ENCODE data around the gene ZBTB8B.
A peak's percentile ranks its signal among the peaks of the same experiment; 100 is the strongest.
"Not testable (repeated sequence)": the region's sequence is repeated elsewhere in the genome, so short reads cannot be mapped to it uniquely, and the experiment has no call there.

The ZBTB8B gene

DNA sequence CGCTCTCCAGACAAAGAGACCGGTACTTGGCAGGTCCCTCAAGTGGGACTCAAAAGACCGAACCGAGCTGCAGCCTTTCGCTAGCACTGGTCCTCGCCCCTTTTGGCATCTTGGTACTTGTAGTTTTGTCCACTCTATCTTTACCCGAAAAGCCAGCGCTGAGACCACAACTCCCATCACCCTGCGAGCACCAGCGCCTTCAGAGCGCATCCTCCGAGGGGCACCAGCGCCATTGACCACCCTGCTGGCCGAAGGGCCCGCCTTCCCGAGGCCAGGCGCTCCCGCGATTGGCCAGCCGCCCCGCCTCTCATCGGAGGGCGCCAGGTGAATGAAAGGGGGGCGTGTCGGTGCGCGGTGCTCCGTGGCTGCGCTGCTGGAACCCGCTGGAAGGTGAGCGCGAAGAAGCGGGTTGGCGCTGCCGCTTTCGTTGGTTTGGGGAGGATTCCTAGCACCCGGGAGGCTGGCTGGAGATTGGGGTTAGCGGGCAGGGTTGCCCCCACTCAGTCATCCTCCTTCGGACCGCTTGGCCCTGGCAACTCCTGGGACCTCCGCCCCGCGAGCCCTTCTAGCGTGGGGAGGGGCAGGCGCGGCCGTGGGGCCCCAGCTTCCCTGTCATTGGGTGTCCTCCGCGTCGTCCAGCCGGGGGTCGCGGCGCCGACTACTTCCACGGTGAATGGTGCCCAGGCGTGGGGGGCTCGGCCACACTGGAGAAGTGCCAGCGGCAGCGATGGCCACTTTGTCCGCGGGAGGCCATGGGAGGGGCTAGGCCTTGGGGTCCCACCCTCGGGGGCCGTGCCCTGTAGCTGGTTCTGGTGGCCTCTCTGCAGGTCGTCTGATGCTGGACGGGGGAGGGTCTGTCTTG, at the start of gene ZBTB8B:
ZBTB8B (plus strand) TSS at position 357 of the 862 bp plus-strand sequence. CDS start 5,553 bp downstream, outside the sequence.
- peak; percentile 98 for DNase-seq

DNA sequence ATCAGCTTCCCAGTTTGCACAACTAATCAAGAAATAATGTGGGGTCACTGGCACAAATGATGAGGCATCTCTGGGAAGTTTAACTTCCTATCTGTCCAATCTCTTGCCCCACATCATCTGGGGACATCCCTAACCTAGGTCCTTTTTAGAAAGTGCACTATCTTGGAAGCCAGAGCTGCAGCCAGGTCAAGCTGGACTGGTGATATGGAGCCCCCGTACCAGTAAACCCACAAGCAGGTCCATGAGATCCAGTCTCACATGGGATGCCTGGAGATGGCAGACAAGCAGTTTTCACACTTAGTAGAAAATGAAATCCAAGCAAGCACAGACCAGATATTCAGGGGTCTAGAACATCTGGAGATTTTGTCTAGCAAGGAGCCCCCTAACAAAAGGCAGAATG, 43.1 kb upstream of the ZBTB8B start:
- no peak for DNase-seq

DNA sequence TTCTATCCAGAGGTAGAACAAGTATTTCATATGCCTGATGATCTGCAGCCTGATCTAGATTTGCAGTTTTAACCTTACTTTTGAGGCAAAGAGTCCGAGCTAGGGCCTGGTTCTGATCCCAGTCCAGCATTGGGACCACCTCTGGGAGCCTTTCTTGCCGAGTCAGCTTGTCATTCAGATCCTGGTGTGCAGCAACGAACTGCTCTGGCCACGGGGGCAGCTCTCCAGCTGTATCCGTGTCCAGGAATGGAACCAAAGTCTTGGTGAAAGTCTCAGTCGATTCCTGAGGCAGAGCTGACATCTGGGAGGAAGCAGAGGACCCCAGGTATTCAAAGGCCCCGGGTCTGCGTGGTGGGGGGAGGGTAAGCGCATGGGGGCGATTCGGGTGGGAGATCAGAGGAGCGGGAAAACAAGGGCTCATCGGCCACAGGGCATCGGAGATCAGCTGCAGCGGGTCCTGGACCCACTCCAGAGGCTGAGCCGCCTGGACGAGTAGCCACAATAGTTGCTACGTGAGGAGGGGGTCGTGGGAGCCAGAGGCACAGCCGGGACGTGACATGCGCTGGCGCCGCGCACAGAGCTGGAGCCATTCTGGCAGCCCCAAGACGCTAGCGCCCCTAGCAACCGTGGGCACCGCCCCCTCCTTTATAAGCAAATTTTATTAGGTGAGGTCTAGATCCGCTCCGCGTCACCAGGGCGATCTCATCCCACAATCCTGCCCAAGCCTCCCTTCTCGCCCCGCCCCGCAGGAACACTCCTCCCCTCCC, 38.2 kb upstream of the ZBTB8B start:
- peak; percentile 74 for DNase-seq

DNA sequence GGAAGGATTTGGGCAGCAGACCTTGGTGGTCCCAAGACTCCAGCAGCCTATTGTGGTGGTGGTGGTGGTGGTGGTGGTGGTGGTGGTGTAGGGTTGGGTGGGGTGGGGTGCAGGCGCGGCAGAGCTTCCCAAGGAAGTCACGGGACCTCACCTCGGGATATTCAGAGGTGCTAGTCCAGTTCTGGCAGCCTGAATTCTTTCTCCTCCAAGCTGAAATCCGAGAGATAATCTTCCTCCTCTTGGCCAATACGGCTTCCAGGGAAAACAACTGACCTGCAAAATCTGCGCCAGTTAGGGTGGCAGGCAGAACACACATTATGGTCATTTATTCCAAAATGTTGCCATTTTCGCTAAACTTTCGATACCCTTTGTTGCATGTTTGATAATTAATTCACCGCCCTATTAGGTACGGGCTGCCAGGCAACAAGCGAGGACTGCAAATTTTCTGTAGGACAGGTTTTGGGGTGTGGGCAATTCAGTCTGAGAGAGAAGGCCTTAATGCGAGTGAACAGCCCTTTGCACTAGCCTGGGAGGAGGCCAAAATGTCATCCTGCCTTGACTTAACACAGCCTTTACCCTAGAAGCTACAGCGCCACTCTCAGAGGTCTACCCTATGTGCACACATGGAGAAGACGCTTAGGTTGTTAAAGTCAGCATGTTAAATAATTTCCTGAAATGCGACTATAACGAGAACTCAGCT, 37.5 kb upstream of the ZBTB8B start:
- no peak for DNase-seq

DNA sequence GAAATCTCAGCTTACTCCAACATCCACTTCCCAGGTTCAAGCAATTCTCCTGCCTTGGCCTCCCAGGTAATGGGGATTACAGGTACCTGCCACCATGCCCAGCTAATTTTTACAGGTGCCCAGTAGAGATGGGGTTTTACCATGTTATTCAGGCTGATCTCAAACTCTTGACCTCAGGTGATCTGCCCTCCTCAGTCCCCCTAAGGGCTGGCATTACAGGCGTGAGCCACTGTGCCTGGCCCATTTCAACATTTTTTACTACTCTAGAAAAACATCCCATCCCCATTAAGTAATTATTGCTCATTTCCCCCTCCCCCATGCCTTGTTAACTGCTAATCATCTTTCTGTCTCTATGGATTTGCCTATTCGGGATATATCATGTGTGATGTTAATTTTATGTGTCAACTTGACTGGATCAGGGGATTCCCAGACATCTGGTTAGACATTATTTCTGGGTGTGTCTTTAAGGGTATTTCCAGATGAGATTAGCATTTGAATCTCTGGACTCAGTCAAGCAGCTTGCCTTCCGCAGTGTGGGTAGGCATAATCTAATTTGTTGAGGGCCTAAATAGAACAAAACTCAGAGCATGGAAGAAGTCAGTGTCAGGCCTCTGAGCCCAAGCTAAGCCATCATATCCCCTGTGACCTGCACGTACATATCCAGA, 33.0 kb upstream of the ZBTB8B start:
- DNase-seq = no peak

DNA sequence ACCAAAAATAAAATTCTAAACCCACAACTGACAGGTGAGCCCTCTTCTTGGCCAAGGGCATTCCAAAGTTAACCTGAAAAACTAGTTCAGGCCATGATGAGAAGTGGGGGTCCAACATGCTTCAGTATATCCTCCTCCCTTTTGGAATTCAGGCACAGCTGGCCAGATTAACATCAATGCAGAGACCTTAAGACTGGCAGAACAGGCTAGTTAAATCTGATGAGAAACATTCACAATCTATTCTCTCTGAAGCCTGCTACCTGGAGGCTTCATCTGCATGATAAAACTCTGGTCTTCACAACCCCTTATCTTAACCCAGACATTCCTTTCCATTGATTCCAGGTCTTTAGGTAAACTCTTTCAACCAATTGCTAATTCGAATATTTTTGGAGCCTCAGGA, 26.7 kb upstream of the ZBTB8B start:
- no peak for DNase-seq

DNA sequence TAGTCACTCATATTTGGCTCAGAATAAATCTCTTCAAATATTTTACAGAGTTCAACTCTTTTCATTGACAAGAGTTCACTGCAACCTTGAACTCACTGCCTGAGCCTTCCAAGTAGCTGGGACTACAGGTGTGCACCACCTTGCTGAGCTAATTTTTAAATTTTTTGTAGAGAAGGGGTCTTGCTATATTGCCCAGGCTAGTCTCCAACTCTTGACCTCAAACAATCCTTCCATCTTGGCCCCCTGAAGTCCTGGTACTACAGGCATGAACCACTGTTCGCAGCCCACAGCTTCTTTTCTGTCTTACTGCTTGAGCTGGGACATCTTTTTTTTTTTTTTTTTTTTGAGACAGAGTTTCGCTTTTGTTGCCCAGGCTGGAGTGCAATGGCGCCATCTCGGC, 26.1 kb upstream of the ZBTB8B start:
- DNase-seq = not testable (repeated sequence)

DNA sequence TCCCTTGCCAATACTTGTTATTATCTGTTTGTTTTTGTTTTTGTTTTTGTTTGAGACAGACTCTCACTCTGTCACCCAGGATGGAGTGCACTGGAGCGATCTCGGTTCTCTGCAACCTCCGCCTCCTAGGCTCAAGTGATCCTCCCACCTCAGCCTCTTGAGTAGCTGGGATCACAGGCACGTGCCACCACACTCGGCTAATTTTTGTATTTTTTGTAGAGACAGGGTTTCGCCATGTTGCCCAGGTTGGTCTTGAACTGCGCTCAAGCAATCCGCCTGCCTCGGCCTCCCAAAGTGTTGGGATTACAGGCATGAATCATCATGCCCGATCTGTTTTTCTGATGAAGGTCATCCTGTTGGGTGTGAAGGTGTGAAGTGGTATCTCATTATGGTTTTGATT, 23.4 kb upstream of the ZBTB8B start:
- not testable (repeated sequence) for DNase-seq

DNA sequence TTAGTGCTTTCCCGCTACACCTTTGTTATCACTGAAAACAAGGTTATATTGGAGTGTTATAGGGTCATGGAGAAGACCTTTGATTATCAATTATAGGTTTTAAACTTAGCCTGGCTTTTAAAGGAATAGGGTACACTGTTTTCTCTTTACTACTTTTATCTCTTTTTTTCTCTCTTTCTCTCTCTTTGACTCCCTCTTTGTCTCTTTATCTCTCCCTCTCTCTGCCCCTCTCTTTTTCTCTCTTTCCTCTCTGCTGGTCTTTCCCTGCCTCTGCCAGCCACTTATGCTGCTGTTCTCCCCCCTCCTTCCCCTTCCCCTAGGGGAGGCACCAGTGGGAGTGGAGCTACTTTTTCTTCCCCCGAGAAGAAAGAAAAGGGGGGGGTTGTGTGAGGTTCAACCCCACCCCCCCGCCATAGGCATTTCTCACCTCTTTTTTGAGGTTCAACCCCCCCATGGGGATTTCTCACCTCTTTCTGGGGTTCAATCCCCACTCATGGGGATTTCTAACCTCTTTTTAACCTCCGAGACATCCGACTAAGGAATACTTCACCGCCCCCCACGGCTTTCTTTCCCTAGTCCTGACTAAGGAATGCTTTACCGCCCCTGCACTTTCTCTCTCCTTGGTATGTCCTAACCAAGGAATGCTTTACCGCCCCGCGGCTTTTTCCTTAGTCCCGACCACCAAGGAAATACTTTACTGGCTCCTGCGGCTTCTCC, 17.2 kb upstream of the ZBTB8B start:
- no peak for DNase-seq

DNA sequence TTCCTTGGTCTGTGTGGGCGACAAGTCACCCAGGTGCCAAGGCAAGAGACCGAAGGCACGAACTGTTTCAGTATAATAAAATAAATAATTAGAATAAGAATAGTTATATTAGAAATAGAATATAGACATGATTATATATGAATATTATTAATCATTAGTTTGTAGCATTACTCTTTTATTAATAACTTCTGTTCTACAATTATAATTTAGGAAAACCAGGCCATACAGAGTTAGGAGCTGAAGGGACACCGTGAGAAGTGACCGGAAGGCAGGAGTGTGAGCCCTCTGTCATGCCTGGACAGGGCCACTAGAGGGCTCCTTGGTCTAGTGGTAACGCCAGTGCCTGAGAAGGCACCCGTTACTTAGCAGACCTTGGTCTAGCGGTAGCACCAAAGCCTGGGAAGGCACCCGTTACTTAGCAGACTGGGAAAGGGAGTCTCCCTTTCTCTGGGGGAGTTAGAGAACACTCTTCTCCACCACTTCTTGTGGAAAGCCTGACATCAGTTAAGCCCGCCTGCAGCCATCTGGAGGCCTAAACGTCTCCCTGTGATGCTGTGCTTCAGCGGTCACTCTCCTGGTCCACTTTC, 16.6 kb upstream of the ZBTB8B start:
- DNase-seq = peak; percentile 68

DNA sequence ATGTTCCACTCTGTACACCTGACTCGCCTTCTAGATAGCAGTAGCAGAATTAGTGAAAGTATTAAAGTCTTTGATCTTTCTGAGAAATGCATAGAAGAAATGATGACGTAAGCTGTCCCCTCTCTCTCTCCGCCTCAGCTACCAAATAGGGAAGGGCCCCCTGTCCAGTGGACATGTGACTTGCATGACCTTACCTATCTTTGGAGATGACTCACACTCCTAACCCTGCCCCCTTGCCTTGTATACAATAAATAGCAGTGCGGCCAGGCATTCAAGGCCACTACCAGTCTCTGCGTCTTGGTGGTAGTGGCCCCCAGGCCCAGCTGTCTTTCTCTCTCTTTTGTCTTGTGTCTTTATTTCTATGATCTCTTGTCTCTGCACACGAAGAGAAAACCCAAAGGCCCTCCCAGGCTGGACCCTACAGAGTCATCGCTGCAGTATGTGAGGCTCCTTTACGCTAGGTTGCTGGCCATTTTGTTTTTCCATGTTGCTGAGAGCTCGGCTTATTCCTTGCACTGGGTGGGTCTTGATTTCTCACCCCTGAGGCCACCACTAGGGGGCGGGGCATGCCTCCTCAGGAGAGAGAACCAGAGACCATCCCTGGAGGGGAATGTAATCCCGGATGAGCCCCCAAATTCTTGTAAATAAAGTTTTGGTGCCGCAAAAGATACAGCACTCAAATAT, 16.0 kb upstream of the ZBTB8B start:
- DNase-seq = no peak

DNA sequence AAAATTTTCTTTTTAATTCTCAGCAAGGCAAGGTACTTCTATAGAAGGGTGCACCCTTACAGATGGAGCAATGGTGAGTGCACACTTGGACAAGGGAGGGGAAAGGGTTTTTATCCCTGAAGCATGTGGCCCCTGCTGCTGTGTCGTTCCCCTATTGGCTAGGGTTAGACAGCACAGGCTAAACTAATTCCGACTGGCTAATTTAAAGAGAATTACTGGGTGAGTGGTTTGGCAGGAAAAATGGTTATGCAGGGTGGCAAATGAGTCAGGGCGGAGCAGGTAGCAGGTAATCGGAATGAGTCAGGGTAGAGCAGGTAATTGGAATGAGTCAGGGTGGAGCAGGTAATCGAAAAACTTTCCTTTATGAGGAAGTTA, 15.4 kb upstream of the ZBTB8B start:
- not testable (repeated sequence) for DNase-seq

DNA sequence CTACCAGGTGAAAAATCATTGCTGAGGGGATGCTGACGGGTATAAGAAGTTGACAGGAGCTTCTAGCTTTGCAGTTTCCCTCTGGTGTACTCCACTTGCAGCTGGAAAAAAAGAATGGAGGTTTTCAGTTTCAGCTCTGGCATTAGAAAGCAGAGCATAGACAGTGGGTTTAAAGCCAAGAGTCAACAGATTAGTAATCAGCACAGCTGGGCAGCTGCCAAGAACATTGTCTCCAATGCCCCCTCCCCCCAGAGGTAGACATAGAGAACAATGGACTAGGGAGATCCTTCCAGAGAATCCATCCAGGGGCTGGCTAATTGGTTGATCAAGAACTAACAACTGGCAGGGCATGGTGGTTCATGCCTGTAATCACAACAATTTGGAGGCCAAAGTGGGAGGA, 10.1 kb upstream of the ZBTB8B start:
- no peak for DNase-seq

DNA sequence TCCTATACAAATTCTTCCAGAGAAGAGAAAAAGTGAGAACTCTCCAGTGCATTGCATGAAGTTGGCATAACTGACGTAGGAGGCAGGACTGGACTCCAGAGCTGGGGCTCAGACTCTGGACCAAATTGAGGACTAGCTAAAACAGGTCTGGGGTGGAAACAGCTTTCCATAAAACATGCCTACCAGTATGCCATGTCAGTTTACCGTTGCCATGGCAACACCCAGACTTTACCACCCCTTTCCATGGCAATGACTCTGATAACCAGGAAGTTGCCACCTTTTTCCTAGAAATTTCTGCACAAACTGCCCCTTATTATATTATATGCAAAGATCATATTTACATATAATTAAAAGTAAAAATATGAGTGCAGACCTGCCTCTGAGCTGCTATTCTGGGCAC, 8.9 kb upstream of the ZBTB8B start:
- DNase-seq = no peak

DNA sequence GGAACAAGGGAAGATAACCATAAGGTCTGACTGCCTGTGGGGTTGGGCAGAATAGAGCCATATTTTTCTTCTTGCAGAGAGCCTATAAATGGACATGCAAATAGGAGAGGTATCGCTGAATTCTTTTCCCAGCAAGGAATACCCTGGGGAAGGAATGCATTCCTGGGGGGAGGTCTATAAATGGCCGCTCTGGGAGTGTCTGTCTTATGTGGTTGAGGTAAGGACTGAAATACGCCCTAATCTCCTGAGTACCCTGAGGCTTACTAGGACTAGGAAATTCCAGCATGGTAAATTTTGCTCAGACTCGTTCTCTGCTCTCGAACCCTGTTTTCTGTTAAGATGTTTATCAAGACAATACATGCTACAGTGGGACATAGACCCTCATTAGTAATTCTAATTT, 6.1 kb upstream of the ZBTB8B start:
- not testable (repeated sequence) for DNase-seq

DNA sequence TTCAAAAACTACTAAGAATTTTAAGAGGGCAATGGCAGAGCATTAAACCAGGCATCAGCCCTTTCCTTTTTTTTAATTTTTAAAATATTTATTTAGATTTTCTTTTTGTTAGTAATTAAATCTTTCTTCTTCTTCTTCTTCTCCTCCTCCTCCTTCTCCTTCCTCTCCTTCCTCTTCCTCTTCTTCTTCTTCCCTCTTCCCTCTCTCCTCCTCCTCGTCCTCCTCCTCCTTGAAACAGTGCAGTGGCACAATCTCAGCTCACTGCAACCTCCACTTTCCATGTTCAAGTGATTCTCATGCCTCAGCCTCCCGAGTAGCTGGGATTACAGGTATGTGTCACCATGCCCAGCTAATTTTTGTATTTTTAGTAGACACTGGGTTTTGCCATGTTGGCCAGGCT, 1.9 kb upstream of the ZBTB8B start:
- not testable (repeated sequence) for DNase-seq

DNA sequence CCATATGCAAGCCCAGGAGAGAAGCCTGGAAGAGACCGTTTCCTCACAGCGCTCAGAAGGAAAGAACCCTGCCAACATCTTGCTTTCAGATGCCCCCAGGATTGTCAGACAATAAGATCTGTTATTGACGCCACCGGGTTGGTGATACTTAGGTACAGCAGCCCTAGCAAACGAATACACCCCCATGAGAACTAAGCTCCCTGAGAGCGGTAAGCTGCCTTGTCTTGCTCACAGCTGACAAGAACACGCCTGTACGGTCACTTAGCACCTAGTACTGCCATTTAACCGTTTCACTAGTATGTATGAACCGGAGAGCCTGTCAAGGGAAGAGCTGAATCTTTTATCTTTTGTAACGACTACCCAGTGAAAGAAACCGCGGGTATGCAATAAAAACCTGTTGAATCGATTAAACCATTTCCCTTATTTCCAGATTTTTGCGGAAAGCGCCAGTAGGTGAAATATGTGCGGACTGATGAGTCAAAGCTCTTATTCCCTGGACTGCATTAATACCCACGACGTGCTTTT, 619 bp upstream of the ZBTB8B start:
- peak; percentile 76 for DNase-seq

DNA sequence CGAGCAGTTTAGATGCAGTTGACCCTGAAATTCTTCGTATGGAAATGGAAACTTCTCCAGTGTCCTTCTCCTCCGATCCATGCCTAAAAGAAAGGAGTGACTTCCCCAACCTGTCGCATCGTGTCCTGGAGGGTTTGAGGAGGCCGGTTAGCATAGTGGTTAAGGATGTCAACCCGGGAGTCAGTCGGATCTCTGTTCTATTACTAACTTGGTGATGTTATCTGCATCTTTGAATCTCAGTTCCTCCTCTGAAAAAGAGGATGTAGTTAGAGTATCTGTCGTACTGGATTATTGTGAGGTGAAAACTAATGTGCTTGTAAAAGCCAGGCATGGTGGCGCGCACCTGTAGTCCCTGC, 684 bp downstream of the ZBTB8B start:
- DNase-seq = no peak

DNA sequence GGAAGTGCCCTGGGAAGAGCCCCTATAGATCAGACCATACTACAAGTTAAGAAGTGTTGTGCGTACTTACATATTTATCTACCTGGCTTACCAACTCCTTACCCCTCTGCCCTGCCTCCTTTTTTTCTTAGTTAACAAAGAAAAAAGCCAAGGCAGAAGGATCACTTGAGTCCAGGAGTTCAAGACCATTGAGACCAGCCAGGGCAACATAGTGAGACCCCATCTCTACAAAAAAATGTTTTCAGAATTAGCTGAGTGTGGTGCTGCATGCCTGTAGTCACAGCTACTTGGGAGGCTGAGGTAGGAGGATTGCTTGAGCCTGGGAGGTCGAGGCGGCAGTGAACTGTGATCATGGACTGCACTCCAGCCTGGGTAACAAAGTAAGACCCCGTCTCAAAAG, 1.9 kb downstream of the ZBTB8B start:
- no peak for DNase-seq

DNA sequence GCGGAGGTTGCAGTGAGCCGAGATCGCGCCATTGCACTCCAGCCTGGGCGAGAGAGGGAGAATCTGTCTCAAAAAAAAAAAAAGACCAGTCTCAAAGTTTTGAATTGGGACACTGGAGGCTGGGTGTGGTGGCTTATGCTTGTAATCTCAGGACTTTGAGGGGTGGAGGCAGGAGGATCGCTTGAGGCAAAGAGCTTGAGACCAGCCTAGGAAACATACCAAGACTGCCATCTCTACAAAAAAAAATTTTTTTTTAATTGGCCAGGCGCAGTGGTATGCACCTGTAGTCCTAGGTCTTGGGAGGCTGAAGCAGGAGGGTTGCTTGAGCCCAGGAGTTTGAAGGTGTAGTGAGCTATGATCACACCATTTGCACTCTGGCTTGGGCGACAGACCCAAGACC, 3.9 kb downstream of the ZBTB8B start:
- DNase-seq = no peak

DNA sequence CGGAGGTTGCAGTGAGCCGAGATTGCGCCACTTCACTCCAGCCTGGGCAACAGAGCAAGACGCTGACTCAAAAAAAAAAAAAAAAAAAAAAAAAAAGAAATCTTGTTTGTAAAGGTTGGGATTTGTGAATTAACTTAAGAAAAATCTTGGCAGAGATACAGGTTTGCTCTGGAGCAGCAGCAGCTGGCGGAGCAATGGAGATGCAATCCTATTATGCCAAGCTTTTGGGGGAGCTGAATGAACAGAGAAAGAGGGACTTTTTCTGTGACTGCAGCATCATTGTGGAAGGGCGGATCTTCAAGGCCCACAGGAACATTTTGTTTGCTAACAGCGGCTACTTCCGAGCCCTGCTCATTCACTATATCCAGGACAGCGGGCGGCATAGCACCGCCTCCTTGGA, 5.6 kb downstream of the ZBTB8B start:
- DNase-seq = no peak

All from retina (tissue), 1 donor.